ENCODE measurements around the gene LRRC53.
A peak's percentile ranks its signal among the peaks of the same experiment; 100 is the strongest.

LRRC53 gene, protein sequence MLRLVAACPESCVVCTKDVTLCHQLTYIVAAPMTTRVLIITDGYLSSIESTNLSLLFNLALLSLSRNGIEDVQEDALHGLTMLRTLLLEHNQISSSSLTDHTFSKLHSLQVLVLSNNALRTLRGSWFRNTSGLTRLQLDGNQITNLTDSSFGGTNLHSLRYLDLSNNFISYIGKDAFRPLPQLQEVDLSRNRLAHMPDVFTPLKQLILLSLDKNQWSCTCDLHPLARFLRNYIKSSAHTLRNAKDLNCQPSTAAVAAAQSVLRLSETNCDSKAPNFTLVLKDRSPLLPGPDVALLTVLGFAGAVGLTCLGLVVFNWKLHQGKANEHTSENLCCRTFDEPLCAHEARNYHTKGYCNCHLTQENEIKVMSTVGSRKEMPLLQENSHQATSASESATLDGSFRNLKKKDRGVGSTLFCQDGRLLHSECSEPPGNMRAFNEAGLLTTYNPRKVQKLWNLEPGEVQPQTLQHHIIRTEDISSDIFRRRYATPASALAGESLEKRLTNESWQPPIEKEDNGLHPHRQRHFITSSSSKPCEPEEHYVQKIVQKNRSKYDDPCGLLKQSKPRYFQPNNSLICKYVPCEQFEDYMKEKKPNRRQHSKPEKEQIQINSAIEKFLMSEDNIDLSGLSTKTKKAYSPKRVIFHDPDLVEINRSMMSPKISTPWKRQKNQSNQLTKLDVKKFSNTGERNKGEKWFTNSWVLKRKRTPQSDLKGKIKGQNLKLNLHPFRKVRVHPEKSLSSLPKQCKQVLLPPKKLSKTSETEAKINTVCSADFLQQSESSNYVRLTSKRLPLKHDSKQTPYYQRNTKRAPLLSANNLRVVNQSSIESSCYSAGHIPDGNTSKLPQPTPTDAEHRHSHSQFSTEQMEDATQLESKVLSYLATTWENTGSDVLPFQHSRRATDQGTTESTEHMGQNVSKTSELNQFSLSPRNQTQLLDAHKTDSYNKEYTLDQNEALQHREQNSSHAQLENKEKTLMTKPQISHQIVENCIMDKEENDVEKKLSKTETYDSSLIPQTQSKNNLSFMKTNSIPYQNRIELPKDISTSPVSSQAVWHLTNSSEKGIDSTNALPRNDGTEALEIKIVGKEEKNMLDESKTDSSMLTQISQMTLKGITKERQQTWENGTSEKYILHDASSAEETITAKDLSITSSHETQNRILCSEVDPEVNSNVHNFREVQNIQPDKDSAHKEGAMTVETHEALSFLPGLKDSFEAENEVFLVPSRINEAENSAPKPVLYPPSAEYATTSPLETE

DNA sequence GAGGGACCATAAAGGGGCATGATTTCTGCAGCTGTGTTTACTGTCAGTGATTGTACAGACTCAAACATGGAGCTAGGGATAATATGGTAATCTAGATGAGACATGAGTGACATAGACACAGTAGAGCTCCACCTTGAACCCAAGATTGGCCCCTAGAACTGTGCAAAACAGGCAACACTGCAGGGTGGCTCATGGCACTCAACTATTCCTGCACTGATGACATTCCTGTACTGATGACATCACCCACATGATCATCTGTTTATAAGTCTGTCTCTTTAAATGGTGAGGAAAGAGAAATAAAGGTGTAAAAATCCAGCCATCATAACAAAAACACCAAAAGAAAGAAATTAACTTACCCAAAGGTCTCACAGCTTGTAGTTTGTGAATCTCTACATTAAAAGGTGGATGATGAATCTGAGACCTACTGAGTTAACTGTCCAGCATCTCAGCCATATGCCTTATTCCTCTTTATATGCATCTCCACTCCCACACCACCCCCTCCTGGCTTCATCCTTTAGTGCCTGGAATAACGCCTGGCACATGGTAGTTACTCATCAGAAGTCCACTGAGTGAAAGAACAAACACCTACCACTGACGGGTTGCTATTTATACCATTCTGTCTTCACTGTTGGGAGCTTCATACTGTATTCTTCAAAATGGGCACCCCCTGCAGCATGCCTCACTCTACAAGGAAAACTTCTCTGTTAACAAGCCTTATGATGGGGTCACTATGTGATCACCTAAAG is at the start of gene LRRC53:
TSS of gene LRRC53 (minus strand) at position 442 of the 746 bp plus-strand sequence. CDS start 29,262 bp downstream, outside the sequence.
- no peak for DNase-seq

DNA sequence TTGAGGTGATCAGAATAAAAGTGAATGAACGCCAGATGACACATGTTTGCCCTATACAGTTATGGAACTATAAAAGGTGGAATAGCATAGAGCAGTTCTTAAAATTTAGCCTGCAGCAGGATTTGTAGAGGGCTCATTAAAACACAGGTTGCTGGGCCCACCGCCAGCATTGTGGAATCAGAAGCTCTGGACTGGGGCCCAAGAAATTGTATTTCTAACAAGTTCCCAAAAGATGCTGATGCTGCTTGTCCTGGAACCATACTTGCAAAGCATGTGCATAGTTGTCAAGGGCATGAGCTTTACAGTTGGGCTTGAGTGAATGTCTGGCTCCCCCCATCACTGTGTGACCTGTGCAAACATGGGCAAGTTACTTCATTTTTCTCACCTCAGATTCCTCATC is 37.5 kb upstream of the LRRC53 start:
- DNase-seq: no peak

DNA sequence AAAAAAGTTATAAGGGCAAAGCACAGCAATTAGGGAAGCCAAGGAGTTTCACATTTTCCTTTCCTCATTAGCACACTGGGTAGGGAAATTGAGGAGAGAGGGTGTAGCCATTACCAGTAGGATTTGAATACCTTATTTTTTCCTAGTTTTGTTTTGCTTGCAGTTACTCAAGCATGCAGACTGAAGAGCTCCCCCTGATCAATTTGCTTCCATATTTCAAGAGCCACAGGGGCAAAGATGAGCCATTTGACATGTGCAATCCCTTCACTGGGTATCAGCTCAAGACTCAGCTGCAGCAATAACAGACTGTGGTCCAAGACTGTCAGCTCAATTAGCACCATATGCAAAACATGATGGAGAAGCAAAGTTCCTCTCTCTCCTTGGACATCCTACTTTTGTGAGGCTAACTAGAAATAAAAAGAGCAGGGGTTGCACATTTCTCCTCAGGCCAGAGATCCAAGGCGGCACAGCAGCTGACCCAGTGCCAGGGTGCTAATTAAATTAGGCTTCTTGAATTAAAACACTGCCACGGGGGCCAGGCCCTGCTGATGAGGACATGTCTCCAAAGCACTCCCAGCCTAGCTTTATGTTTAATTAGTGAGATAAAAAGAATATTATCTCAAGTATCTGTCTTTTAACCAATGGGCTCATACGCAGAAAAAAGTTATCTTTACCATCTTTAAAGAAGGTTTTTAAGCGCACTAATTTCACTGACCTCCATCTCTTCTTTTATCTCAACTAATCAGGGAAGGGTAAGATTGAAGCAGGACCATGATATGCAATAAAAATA is 36.7 kb upstream of the LRRC53 start:
- no peak for DNase-seq

DNA sequence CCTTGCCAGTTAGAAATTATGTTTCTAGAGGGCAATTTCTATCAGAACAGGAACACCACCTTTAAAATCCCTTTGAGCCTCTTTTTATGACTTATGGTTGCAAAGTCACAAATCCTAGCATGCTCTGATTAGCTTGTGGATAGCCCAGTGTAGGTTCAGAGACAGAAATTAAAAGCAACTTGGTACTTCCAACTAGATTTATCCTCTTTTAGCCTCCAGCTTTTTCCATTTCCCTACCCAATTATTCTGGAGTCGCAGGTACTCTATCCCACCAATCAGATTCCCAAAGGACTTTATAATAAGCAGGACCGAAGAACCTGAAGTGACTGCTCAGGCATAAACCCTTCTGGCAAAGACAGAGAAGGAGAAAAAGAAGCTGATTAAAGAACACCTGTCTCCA is 33.4 kb upstream of the LRRC53 start:
- no peak for DNase-seq

DNA sequence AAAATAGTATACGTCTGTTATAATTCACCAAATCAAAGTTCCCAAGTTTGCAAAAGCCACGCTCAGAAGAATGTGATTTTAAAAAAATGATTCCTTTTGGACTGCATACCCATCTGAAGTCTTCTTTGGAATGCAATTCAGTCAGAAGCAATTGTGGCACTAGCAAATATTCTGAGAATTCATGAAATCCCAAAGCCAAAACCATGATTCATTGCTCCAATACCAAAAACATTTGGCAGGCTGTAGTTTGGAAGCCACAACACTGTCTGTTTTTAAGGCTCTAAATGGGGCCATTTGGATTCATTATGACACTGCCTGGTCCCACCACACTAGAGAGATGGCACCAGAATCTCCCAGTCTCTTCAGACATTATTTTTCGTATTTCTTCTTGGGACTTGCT is 21.8 kb upstream of the LRRC53 start:
- no peak for DNase-seq

DNA sequence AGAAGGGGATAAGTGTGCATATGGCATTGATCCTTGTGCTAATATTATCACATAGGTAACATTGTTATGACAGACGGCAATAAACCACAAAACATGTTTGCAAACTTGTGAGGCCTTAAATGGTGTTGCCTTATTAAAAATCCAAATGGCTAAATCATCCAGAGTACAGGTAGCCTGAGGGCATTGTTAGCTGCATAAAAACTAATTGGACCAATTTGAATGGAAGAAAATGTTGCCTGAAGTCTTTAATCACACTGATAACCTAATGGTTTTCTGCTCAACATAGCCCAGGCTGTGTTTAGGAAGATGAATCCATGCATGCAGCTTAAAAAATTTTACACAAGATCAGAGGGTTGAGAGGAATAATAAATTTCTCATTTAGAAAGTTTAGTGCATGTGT is 19.4 kb upstream of the LRRC53 start:
- peak; percentile 66 for DNase-seq

DNA sequence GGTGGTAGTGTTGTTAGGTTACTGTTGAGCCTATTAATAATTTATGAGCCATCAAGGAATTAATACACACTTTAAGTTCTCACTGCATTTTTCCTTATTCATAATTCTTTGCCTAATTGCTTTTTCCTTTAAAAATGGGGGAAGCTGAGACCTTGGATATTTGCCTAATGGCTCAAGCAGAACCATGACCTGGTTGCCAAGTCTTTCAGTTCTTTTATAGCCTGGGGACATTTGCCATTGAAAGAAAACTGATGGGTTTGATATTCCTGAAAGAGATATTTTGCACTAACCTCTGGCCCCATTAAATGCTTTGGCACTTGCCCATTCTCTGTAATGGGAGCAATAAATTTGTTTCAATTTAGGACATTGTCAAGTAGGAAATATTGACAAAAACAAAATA is 18.5 kb upstream of the LRRC53 start:
- DNase-seq: peak; percentile 50

DNA sequence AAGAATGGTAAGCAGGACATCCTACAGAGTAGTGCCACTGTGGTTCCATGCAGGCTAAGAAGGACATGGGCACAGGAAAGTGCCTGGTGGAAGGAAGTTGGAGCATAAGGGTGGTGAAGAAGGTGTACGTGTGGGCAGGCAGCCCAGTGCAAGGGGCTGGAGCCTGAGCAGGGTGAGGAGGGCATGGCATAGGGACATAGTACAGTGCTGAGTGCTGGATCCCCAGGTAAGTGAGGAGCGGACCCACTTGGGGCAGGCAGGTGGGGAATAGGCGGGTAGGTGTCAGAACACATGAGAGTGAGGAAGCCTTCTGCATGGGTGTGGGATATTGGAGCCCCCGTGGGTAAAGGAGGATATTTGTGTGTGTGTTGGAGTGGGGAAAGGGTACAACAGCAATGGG is 15.7 kb upstream of the LRRC53 start:
- no peak for DNase-seq

DNA sequence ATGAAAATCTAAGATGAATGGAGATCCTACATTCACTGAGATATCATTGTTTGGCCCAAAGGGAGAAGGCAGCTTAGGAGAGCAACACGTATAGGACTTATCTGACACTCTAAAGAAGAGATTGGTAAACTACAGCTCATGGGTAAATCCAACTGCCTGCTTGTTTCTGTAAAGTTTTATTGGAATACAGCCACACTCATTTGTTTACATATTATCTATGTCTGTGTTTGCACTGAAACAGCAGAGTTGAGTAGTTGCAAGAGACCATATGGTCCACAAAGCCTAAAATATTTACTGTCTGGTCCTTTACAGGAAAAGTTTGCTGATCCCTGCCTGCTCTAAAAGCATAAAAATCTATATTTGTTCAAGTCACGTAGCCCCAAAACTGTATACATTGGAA is 14.3 kb upstream of the LRRC53 start:
- DNase-seq: peak; percentile 52

DNA sequence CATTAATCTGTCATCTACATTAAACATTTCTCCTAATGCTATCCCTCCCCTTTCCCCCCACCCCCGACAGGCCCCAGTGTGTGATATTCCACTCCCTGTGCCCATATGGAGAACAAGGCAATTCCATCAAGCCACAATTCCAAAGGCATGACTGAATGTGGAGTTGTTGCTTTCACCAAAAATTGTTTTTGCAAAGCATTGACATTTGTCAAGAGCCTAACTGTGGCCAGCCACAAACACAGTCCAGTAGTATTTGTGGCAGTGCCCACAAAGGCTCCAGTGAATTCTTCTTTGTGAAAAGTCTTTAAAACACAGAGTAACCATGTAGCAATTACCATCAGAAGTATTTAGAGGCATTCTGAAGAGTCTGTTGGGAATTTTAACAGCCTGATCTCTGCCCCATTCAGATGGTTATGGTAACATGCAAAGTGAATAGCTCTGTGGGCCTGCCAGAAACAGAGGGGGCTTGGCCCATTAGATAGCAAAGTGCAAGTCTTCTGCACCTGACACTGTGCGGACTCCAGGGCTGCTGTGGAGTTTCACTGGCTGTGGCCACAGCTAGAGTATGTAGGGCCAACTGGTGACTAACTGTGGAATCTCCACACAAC is 11.6 kb upstream of the LRRC53 start:
- no peak for DNase-seq

DNA sequence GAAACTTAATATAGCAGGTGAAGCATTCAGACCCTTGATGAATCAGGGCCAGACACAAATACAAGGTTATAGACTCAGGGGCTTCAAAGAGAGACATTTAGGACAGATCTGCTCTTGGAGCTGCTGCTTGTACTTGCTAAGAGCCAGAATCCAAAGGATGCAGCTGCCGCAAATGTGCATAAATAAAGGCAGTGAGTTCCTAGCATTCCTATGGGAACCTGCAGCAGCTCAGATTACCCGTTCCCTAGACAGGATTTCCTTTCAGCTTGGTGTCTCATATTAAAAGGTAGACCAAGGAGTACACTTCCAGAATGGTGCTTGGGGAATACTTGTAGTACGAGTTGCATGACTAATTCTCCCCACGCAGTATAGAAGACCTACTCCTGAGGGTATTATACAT is 9.7 kb upstream of the LRRC53 start:
- peak; percentile 30 for DNase-seq

DNA sequence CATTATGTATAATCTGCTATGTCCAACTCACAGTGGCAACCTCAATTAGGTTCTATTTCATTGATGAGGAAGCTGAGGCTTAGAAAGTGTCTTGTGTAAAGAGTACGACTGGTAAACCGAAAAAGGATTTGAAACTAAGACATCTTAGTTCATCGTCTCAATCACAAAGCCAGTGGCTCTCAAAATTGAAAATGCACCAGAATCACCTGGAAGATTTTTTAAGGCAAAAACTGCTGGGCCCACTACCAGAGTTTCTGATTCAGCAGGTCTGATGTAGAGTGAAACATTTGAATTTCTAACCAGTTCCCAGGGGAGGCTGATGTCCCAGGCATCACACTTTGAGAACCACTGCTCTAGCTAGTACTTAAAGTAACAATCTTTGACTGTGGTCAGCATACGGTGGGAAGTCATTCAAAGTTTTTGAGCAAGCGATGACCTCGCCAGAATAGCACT is 5.2 kb upstream of the LRRC53 start:
- no peak for DNase-seq

DNA sequence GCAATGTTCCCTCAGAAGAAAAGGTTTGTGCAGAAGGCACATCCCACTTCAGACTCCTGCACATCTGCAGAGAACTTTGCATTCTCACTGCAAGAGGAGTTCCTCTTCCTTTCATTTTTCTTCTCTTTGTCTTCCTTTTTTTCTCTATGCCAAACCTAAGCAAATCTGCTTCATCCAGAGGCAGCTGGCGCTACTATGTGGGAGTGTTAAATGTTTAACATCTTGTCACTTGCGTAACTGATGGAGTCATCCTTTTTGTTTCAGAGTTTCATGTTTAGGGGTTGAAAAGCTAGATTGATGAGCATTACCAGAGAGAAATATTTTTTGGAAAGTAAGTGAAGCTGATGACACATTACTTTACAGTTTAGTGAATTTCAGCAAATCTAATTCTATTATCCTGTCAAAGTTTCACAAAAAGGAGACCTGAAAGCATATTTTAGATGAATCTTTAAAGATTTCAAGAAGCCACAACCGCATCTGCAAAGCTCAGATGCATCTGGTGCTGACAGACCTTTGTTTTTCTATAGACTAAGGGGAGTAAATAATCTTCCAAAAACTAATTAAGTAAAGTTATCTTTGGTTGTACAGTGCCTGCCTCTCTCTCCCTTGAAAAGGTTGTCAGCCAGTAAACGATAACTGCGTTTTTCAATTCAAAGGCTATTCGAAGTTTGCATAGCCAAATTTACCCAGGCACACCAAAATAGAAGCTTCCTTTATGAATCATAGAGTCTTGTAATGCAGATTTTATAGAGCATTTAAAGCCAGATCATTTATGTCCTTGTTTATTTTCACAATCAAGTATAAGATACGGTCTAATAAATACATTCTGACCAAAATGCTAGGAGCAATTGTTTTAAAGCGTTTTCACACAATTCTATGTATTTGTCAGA is 1.2 kb upstream of the LRRC53 start:
- DNase-seq: no peak

DNA sequence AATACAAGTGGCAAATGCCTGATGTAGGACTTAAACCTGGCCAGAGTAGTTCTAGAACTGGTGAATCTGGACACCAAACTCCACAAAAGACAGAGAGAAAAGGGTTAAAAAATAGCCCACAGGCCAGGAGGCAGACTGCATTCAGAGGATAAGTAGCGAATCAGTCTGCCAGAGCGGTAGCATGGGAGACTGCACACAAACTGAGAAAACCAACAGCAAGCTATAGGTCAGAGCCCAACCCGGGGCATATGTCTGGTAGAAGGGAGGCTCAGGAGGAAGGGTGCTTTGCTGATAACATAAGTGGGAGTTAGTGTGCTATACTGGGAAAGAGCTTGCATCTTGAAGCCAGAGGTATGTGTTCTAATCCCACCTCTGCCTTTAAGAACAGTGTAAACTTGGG is 4.0 kb downstream of the LRRC53 start:
- DNase-seq: no peak

DNA sequence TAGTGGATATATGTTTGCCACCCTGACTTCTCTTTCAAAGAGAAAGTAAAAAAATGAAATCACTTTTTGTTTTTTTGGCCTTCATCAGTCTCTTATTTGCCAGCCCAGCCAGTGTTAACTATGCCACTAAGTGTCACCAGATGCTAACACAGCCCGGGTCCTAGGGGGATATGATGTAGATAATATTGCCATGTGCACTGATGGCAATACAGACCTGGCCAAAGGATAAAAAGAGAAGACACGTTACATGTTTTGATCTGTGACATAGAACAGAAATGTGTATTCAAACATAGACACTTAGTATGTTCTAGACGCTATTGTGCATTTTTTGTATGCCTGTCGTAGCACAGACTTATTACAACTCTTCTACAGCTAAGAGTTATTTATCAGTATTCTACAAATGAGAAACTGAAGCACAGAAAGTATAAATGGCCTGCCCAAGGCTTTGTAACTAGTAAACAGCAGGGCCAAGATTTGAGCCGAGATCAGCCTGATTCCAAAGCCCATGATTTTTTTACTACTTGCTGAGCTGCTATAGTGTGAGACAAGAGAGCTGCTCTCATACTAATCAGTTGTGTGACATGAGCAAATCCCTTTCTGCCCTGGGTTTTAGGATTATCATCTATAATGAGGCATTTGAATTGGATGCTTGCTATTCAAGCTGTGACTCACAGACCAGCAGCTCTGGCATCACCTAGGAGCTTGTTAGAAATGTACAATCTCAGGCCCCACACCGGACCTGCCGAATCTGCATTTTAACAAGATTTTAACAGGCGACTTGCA is 6.3 kb downstream of the LRRC53 start:
- DNase-seq: no peak

DNA sequence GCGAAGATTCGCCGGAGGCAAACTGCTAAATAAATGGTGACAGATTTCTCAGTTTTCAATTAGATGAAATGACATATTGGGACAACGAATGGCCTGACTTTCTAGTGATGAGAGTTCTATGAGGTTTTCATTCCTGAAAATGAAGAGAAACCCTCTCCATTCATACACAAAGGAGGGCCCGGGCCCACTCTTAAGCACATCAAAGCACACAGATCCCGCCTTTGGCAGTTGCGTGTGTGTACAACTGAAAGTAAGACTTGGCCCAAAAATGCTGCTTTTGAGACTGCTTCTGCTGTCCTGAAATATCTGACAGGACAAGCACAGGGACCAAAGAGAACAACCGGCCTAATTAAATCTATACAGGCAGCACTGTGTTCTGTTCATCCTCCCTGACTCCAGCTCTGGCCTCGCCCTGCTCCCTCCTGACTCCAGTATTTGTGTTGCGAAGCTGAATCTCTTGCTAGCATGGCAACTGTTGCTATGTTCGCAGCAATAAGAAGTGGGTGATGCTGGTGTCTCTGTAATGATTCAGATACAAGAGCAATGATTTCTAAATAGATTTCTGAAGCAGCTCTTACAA is 7.4 kb downstream of the LRRC53 start:
- peak; percentile 95 for DNase-seq

DNA sequence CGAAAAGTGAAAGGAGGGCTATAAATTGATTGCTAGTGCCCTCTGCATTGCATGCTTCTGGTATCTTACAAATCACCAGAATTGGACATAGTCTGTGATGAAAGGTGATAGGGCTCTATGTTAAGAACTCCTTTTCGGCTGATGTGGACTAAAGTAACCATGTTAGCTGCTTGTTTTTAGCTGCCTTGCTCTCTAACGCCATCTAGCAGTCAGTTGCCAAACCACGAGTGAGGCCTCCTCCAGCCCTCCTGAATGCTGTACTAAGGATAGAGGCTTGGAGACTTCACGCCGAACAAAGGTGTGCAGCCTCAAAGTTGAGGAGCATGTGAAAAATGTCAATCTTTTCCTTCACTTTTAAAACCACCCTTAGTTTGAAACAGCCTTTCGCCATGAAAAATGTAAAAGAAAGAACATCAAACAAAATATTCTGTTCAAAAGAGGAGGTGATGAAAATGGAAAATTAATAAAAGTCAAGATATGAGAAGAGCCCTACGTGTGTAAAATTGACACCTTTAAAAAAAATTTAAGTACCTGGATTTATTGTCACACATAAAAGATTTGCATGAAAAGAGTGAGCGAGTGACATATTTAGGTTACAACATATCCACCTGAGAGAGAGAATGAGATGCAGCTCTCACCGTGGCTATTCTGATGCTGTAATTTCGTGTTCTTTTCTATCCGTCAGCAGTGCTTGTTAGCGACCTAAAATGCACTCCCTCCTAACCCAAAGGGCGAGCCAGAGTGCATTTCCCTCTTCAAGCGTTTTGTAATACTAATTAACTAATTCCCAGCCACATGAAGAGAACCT is 8.1 kb downstream of the LRRC53 start:
- DNase-seq: peak; percentile 80

DNA sequence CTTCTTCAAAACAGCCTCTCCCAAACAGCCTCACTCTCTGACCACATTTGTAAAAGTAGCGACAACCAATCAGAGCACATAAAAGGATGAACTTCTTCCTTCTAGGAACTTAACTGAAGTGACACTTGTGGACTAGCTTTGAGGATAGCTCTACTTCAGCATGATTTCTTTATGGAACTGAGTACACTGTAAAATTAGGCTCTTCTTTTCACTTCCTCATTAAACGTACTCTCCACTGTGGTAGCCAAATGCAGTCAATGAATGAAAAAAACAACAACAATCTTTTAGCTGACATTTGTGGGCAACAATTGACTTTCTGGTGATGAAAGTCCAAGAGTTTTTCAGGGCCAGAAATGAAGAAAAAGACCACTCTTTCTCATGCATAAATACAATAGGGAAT is 9.6 kb downstream of the LRRC53 start:
- DNase-seq: no peak
